Measurements from ENCODE around the gene SORCS1. TPM values are rescaled to one million over a fixed set of nuclear protein-coding genes. Genes with fewer than 3 reads are reported as not detected.
A peak's percentile ranks its signal among the peaks of the same experiment; 100 is the strongest.

The SORCS1 gene
- total RNA-seq, 1 experiment from 2014 or later: not detected

- intact Hi-C loops (cut with micrococcal nuclease): no loop called here
- RAD21 ChIA-PET (ENCODE audit: low non-redundant PET in 1 of 2, low total read pairs in 2 of 2, uncharacterized antibody in 2 of 2, unreplicated experiment in 2 of 2): no interaction called here
- peaks cover 47 to 60% of the 10 kb centered on the region in 2 experiments; a peak in 2 of 4 replicates for H3K9me3 ChIP-seq (ENCODE audit: control insufficient read depth in 1 of 2, insufficient read depth in 1 of 2, low read depth in 1 of 2, low read length in 2 of 2)
Observed at GRCh38 chr10:107144490-107144889, 20.0 kb downstream of the SORCS1 start.

More at GRCh38 chr10:107144490-107144889, 20.0 kb downstream of the SORCS1 start:
- no peaks in the 10 kb centered on the region for H3K4me1 ChIP-seq (ENCODE audit: control insufficient read depth in 1 of 2, insufficient read depth in 2 of 2, low read length in 2 of 2)
- no peaks in the 10 kb centered on the region for H4K20me1 ChIP-seq (ENCODE audit: insufficient read depth)
- no peaks in the 10 kb centered on the region for H3K27me3 ChIP-seq (ENCODE audit: insufficient read depth, low read length)
- no peak overlapping the region for H2AFZ ChIP-seq (ENCODE audit: low read depth, low read length, poor library complexity, severe bottlenecking)
- no TSS peak for BruUV-seq (replicated peaks)
- H3K79me2 ChIP-seq (ENCODE audit: insufficient read depth, low read length): no peaks in the 10 kb centered on the region
- POLR2A ChIA-PET: no interaction called here
- CTCF ChIA-PET: no interaction called here
- H3K9me2 ChIP-seq (ENCODE audit: insufficient read depth): no peaks in the 10 kb centered on the region
- H3K4me3 ChIP-seq (replicated peaks in 1 of 2; ENCODE audit: low read depth in 1 of 2, low read length in 2 of 2): no peak overlapping the region
- H3K4me2 ChIP-seq (ENCODE audit: low read length): no peak overlapping the region
- no peaks in the 10 kb centered on the region for H3K36me3 ChIP-seq (ENCODE audit: control insufficient read depth in 1 of 2, insufficient read depth in 2 of 2, low read length in 2 of 2)
- TF ChIP-seq REST (IDR thresholded peaks at IDR 0.05; ENCODE audit: low read depth): 0 out of 2 replicates have a peak, but pooled peaks have one; percentile 2
- TF ChIP-seq CBX3 (IDR thresholded peaks at IDR 0.05; ENCODE audit: low read depth): no peak
- ATAC-seq: no peak
- no peak for DNase-seq (ENCODE audit: low read depth, low spot score)
- H3K9ac ChIP-seq (ENCODE audit: low read length): no peak overlapping the region
- H3K27ac ChIP-seq (ENCODE audit: low read depth, low read length): no peak overlapping the region

Measured in HCT116 (cell line).